K562 (cell line): ENCODE measurements around the gene GRPEL2. TPM values are rescaled to one million over a fixed set of nuclear protein-coding genes. Genes with fewer than 3 reads are reported as not detected.

ENCODE experiments used
- ATAC-seq: fragments of 200-7000 bp; cut with Tn5 transposase; 3 replicates; pipeline ENCODE4 v1.9.1; 2020; ENCODE audit warnings: moderate library complexity
- BruUV-seq: library from RNA; stranded (reverse); fragments of 400-500 nt; replicated peaks from 2 replicates; lab custom pipeline; 2021; lab: Mats Ljungman, UMichigan
- CTCF ChIA-PET: fragments of 300-600 bp; formaldehyde crosslinking; extraction: SDS; loops from one replicate; lab custom pipeline; 2021; ENCODE audit warnings: low intra/inter-chr PET ratio; lab: Yijun Ruan, JAX
- POLR2A ChIA-PET: fragments of 300-600, 350-650 bp; sonication (Branson Sonifier 250); formaldehyde crosslinking; extraction: SDS; loops from one replicate; lab custom pipeline; 2021; ENCODE audit warnings: antibody characterized with exemption, inconsistent platforms; lab: Yijun Ruan, JAX
- DNase-seq, 4 experiments: peaks; one replicate each; pipeline versions ENCODE4 v3.0.0 to v3.0.0-alpha.2; 2011 to 2018; ENCODE audit warnings: low spot score in 3 of 4, mixed read lengths in 3 of 4; ENCODE audit errors: extremely low read depth in 1 of 4
- FAIRE-seq: peaks from 2 replicates; lab custom pipeline; 2011; peaks lifted over from hg19 to GRCh38; lab: Jason Lieb, UNC
- H2AFZ ChIP-seq: 2 replicates; pipeline ENCODE4 v1.6.0; 2011; ENCODE audit warnings: low read depth, low read length, control low read depth, inconsistent platforms
- H3K27ac ChIP-seq: fragments of 200-600 bp; 3 replicates; pipeline ENCODE4 v1.8.0; 2011; ENCODE audit warnings: low read depth, mild to moderate bottlenecking, control low read depth, inconsistent platforms, low read length, moderate library complexity, mixed read lengths; ENCODE audit errors: extremely low read depth
- H3K27me3 ChIP-seq, 2 experiments: fragments of 300-600 bp in 1 of 2; 2 replicates in 1 of 2; 3 replicates in 1 of 2; pipeline versions ENCODE4 v1.6.0 to v1.8.0; 2011; ENCODE audit warnings: inconsistent platforms in 2 of 2, low read length in 2 of 2, mild to moderate bottlenecking in 1 of 2, mixed read lengths in 1 of 2, moderate library complexity in 1 of 2; ENCODE audit not compliant: control insufficient read depth in 2 of 2, insufficient read depth in 2 of 2
- H3K36me3 ChIP-seq: fragments of 300-600 bp; 3 replicates; pipeline ENCODE4 v1.8.0; 2011; ENCODE audit warnings: mild to moderate bottlenecking, low read length, inconsistent platforms; ENCODE audit not compliant: control insufficient read depth, insufficient read depth
- H3K4me1 ChIP-seq, 2 experiments: fragments of 200-600 bp in 1 of 2; replicated peaks in 1 of 2; 2 replicates in 1 of 2; 3 replicates in 1 of 2; pipeline versions ENCODE4 v1.5.1 to v1.8.0; 2011; ENCODE audit warnings: inconsistent platforms in 2 of 2, low read length in 2 of 2, mild to moderate bottlenecking in 1 of 2, mixed read lengths in 1 of 2, moderate library complexity in 1 of 2; ENCODE audit not compliant: control insufficient read depth in 2 of 2, insufficient read depth in 2 of 2
- H3K4me2 ChIP-seq: 2 replicates; pipeline ENCODE4 v1.6.1; 2011; ENCODE audit warnings: low read length, control low read depth, inconsistent platforms, mixed read lengths; ENCODE audit not compliant: insufficient read depth
- H3K4me3 ChIP-seq: fragments of 200-600 bp; sonication (generic), shearing (Covaris generic); 2 replicates; pipeline ENCODE4 v1.5.1; 2016; ENCODE audit warnings: control low read depth, inconsistent platforms
- H3K79me2 ChIP-seq: fragments of 200-600 bp; 3 replicates; pipeline ENCODE4 v1.8.0; 2011; ENCODE audit warnings: low read length, inconsistent platforms; ENCODE audit not compliant: control insufficient read depth, insufficient read depth
- H3K9ac ChIP-seq, 2 experiments: 2 replicates each; pipeline versions ENCODE4 v1.6.0 to v1.6.1; 2011; ENCODE audit warnings: low read depth in 2 of 2, low read length in 2 of 2, control low read depth in 1 of 2, inconsistent platforms in 1 of 2, mild to moderate bottlenecking in 1 of 2, mixed read lengths in 1 of 2; ENCODE audit not compliant: insufficient read depth in 1 of 2
- H3K9me1 ChIP-seq: one replicate; pipeline ENCODE4 v1.6.0; 2011; ENCODE audit warnings: inconsistent platforms, mild to moderate bottlenecking, low read length, moderate library complexity; ENCODE audit not compliant: control insufficient read depth, insufficient read depth
- H3K9me3 ChIP-seq: replicated peaks from 2 replicates; pipeline ENCODE4 v1.5.1; 2011; ENCODE audit warnings: low read depth, low read length, inconsistent platforms; ENCODE audit not compliant: control insufficient read depth, insufficient read depth
- H4K20me1 ChIP-seq: replicated peaks from 2 replicates; pipeline ENCODE4 v1.6.1; 2011; ENCODE audit warnings: low read length, inconsistent platforms, mixed read lengths; ENCODE audit not compliant: control insufficient read depth, insufficient read depth
- ADNP ChIP-seq: fragments of 200-800 bp; sonication (Bioruptor generic); IDR thresholded peaks from 2 replicates; pipeline ENCODE4 v1.6.1; 2016; ENCODE audit warnings: missing genetic modification characterization, missing compliant biosample characterization
- ARHGAP35 ChIP-seq: fragments of 450-650 bp; IDR thresholded peaks from 2 replicates; pipeline ENCODE4 v1.6.1; 2018; ENCODE audit not compliant: partially characterized antibody
- C11orf30 ChIP-seq: fragments of 450-650 bp; IDR thresholded peaks from 2 replicates; pipeline ENCODE4 v1.6.1; 2016; ENCODE audit warnings: low read depth, mild to moderate bottlenecking
- E2F8 ChIP-seq: fragments of 450-650 bp; IDR thresholded peaks from 2 replicates; pipeline ENCODE4 v1.7.1; 2018; ENCODE audit warnings: mild to moderate bottlenecking, low read depth; ENCODE audit not compliant: partially characterized antibody
- HNRNPK ChIP-seq: fragments of 200-400 bp; formaldehyde crosslinking; IDR thresholded peaks from one replicate; pipeline ENCODE4 v1.6.1; 2018; ENCODE audit warnings: mild to moderate bottlenecking, low read depth, low read length; ENCODE audit not compliant: poor library complexity, severe bottlenecking
- PHTF2 ChIP-seq: fragments of 250-450 bp; sonication (Bioruptor Pico); IDR thresholded peaks from 2 replicates; pipeline ENCODE4 v1.5.0; 2021; ENCODE audit warnings: mild to moderate bottlenecking
- SAP30 ChIP-seq: fragments of 200-600 bp; sonication (generic); IDR thresholded peaks from 2 replicates; pipeline ENCODE4 v1.6.1; 2012; ENCODE audit warnings: borderline replicate concordance, low read depth, mild to moderate bottlenecking, moderate library complexity, low read length, control low read depth, inconsistent platforms; ENCODE audit not compliant: insufficient read depth, poor library complexity, severe bottlenecking
- STAG1 ChIP-seq: sonication (generic); formaldehyde crosslinking; IDR thresholded peaks from 2 replicates; pipeline ENCODE4 v1.5.0; 2020; ENCODE audit warnings: missing genetic modification reagents, borderline replicate concordance
- ZFPM2 ChIP-seq: fragments of 250-450 bp; sonication (Bioruptor Pico); IDR thresholded peaks from 2 replicates; pipeline ENCODE4 v1.5.1; 2022; ENCODE audit warnings: mild to moderate bottlenecking
- ZNF274 ChIP-seq: IDR thresholded peaks from 2 replicates; pipeline ENCODE4 v1.6.1; 2011; ENCODE audit warnings: low read depth, mild to moderate bottlenecking, low read length, moderate library complexity, borderline replicate concordance
- ZNF79 ChIP-seq: fragments of 250-450 bp; sonication (Bioruptor Pico); IDR thresholded peaks from 2 replicates; pipeline ENCODE4 v1.4.0; 2020; ENCODE audit warnings: low read depth, mild to moderate bottlenecking, moderate library complexity
- in situ Hi-C: fragments of 300-500 bp; cut with MboI; formaldehyde crosslinking; loops from 4 replicates; pipeline ENCODE4 v1.15.0; 2018; ENCODE audit warnings: inconsistent platforms, mixed read lengths
- intact Hi-C: fragments of 100-400 bp; cut with micrococcal nuclease; formaldehyde crosslinking; loops from 2 replicates; pipeline ENCODE4 v1.14.2; 2022
- polyA plus RNA-seq, 8 experiments: library from polyadenylated mRNA; depleted of rRNA in 4 of 8; stranded (reverse) in 5 of 8; unstranded in 3 of 8; fragments of >200 nt; fragmentation: Nextera tagmentation in 2 of 8; fragmentation: Illumina TruSeq in 1 of 8; extraction: Ambion mirVana in 2 of 8; extraction: Trizol in 1 of 8; gene quantifications; 2 replicates each; pipeline versions ENCODE4 v1.2.1 to v1.2.3, GENCODE V29; 2011 to 2014; ENCODE audit warnings: inconsistent platforms in 1 of 8, missing spikeins in 1 of 8
- total RNA-seq, 7 experiments: library from RNA; depleted of rRNA in 6 of 7; stranded (reverse); fragments of >200 nt in 6 of 7; fragmentation: Illumina TruSeq in 2 of 7; extraction: Trizol in 2 of 7; gene quantifications; 2 replicates each; pipeline versions ENCODE4 v1.2.1 to v1.2.3, GENCODE V29; 2011 to 2021; ENCODE audit warnings: low replicate concordance in 1 of 7
- TF ChIP-seq, protein P1 (sequence below): fragments of 450-650 bp; formaldehyde crosslinking; IDR thresholded peaks from 2 replicates; pipeline ENCODE4 v1.4.0; 2020; ENCODE audit warnings: mild to moderate bottlenecking, moderate library complexity
- TF ChIP-seq, protein P2 (sequence below): fragments of 450-650 bp; IDR thresholded peaks from 2 replicates; pipeline ENCODE4 v1.6.1; 2016; ENCODE audit warnings: mild to moderate bottlenecking
- TF ChIP-seq, protein P3 (sequence below): fragments of 250-450 bp; sonication (Bioruptor Pico); IDR thresholded peaks from 2 replicates; pipeline ENCODE4 v1.4.0; 2020; ENCODE audit warnings: borderline replicate concordance

The GRPEL2 gene
- total and polyA plus RNA-seq, 9 of the 15 experiments (the other 6 are each of a cell fraction or from before 2014, with no cell fraction given), result 11.2 to 40.5 (median 25.8) TPM

- H3K4me1 ChIP-seq, result peaks cover 17 to 19% of the 10 kb centered on the region in 2 experiments
- no peaks in the 10 kb centered on the region for H3K27me3 ChIP-seq
- ATAC-seq (no peak), DNase-seq (no peak), FAIRE-seq (no peak)
- no peak overlapping the region for H3K27ac ChIP-seq
- no TSS peak for BruUV-seq
- ChIA-PET POLR2A (interaction anchor here (0.6 to 0.8 kb wide), 5 partner anchors 14 to 1333 kb away, joined by 3 to 4 read pairs (median 3); partner anchors contain the start of gene GRPEL2), CTCF (no interaction called here)
- in situ Hi-C loops (no loop called here), intact Hi-C loops (no loop called here)
- H4K20me1 ChIP-seq, result no peaks in the 10 kb centered on the region
- H3K9me1 ChIP-seq, result no peaks in the 10 kb centered on the region
- peak overlapping the region; percentile 57; the same call in 1 of the 2 replicates for H2AFZ ChIP-seq
- no peak overlapping the region for H3K9ac ChIP-seq
- H3K36me3 ChIP-seq, result no peaks in the 10 kb centered on the region
- H3K9me3 ChIP-seq, result no peaks in the 10 kb centered on the region
- H3K79me2 ChIP-seq, result no peaks in the 10 kb centered on the region
- H3K4me2 ChIP-seq, result no peak overlapping the region
- no peak overlapping the region for H3K4me3 ChIP-seq
- no peak for TF ChIP-seq PHTF2
- no peak for TF ChIP-seq E2F8
- no peak for TF ChIP-seq ZNF274
- no peak for TF ChIP-seq STAG1 (CRISPR knock-in tag)
- TF ChIP-seq ZFPM2 (CRISPR knock-in tag), result no peak
- TF ChIP-seq ADNP (tag), result no peak
- TF ChIP-seq, protein P1, sequence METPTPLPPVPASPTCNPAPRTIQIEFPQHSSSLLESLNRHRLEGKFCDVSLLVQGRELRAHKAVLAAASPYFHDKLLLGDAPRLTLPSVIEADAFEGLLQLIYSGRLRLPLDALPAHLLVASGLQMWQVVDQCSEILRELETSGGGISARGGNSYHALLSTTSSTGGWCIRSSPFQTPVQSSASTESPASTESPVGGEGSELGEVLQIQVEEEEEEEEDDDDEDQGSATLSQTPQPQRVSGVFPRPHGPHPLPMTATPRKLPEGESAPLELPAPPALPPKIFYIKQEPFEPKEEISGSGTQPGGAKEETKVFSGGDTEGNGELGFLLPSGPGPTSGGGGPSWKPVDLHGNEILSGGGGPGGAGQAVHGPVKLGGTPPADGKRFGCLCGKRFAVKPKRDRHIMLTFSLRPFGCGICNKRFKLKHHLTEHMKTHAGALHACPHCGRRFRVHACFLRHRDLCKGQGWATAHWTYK (CRISPR knock-in tag), result no peak
- no peak for TF ChIP-seq ZNF79 (CRISPR knock-in tag)
- no peak for TF ChIP-seq HNRNPK
- no peak for TF ChIP-seq ARHGAP35
- TF ChIP-seq C11orf30, result no peak
- TF ChIP-seq, protein P2, sequence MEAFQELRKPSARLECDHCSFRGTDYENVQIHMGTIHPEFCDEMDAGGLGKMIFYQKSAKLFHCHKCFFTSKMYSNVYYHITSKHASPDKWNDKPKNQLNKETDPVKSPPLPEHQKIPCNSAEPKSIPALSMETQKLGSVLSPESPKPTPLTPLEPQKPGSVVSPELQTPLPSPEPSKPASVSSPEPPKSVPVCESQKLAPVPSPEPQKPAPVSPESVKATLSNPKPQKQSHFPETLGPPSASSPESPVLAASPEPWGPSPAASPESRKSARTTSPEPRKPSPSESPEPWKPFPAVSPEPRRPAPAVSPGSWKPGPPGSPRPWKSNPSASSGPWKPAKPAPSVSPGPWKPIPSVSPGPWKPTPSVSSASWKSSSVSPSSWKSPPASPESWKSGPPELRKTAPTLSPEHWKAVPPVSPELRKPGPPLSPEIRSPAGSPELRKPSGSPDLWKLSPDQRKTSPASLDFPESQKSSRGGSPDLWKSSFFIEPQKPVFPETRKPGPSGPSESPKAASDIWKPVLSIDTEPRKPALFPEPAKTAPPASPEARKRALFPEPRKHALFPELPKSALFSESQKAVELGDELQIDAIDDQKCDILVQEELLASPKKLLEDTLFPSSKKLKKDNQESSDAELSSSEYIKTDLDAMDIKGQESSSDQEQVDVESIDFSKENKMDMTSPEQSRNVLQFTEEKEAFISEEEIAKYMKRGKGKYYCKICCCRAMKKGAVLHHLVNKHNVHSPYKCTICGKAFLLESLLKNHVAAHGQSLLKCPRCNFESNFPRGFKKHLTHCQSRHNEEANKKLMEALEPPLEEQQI, result no peak
- TF ChIP-seq SAP30, result no peak
- TF ChIP-seq, protein P3, sequence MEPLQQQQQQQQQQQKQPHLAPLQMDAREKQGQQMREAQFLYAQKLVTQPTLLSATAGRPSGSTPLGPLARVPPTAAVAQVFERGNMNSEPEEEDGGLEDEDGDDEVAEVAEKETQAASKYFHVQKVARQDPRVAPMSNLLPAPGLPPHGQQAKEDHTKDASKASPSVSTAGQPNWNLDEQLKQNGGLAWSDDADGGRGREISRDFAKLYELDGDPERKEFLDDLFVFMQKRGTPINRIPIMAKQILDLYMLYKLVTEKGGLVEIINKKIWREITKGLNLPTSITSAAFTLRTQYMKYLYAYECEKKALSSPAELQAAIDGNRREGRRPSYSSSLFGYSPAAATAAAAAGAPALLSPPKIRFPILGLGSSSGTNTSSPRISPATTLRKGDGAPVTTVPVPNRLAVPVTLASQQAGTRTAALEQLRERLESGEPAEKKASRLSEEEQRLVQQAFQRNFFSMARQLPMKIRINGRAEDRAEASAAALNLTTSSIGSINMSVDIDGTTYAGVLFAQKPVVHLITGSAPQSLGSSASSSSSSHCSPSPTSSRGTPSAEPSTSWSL, result no peak
These were observed 20.0 kb upstream of the GRPEL2 start for GRCh38 chr5:149325166-149325735.
